ENCODE data around the gene FBXO9.

DNA sequence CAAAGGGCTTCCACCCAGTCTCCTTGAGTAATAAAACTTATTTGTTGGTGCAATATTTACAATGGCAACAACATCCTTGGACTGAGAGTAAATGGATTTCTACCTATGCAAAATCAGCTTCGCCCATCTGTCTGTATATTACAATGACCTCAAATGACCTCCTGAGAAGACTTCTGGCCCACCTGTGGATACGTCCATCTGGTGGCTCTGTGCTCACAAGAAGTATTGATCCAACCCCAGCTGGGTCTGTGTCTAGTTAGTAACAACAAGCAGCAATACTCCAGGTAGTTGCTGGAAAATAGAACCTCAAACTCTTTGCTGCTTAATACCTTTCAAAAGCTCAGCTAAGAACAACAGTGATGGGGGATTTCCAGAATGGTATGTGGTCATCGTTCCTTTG lies 35.4 kb upstream of the FBXO9 start:
- TF ChIP-seq, protein P1, sequence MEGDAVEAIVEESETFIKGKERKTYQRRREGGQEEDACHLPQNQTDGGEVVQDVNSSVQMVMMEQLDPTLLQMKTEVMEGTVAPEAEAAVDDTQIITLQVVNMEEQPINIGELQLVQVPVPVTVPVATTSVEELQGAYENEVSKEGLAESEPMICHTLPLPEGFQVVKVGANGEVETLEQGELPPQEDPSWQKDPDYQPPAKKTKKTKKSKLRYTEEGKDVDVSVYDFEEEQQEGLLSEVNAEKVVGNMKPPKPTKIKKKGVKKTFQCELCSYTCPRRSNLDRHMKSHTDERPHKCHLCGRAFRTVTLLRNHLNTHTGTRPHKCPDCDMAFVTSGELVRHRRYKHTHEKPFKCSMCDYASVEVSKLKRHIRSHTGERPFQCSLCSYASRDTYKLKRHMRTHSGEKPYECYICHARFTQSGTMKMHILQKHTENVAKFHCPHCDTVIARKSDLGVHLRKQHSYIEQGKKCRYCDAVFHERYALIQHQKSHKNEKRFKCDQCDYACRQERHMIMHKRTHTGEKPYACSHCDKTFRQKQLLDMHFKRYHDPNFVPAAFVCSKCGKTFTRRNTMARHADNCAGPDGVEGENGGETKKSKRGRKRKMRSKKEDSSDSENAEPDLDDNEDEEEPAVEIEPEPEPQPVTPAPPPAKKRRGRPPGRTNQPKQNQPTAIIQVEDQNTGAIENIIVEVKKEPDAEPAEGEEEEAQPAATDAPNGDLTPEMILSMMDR (IDR thresholded peaks at IDR 0.05; ENCODE audit: low read depth, low read length, missing input control): no peak
- TF ChIP-seq YY1 (IDR thresholded peaks at IDR 0.05) (no peak), REST (IDR thresholded peaks at IDR 0.05) (no peak), RAD21 (IDR thresholded peaks at IDR 0.05) (no peak), FOXA1 (IDR thresholded peaks at IDR 0.05) (no peak), TAF1 (conservative IDR thresholded peaks at IDR 0.05) (no peak), GABPA (IDR thresholded peaks at IDR 0.05 in 1 of 2, conservative IDR thresholded peaks at IDR 0.05 in 1 of 2) (no peak)
- TF ChIP-seq, protein P2, sequence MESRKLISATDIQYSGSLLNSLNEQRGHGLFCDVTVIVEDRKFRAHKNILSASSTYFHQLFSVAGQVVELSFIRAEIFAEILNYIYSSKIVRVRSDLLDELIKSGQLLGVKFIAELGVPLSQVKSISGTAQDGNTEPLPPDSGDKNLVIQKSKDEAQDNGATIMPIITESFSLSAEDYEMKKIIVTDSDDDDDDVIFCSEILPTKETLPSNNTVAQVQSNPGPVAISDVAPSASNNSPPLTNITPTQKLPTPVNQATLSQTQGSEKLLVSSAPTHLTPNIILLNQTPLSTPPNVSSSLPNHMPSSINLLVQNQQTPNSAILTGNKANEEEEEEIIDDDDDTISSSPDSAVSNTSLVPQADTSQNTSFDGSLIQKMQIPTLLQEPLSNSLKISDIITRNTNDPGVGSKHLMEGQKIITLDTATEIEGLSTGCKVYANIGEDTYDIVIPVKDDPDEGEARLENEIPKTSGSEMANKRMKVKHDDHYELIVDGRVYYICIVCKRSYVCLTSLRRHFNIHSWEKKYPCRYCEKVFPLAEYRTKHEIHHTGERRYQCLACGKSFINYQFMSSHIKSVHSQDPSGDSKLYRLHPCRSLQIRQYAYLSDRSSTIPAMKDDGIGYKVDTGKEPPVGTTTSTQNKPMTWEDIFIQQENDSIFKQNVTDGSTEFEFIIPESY (IDR thresholded peaks at IDR 0.05): no peak
- TF ChIP-seq, protein P3, sequence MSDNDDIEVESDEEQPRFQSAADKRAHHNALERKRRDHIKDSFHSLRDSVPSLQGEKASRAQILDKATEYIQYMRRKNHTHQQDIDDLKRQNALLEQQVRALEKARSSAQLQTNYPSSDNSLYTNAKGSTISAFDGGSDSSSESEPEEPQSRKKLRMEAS (IDR thresholded peaks at IDR 0.05): no peak
- TF ChIP-seq, protein P4, sequence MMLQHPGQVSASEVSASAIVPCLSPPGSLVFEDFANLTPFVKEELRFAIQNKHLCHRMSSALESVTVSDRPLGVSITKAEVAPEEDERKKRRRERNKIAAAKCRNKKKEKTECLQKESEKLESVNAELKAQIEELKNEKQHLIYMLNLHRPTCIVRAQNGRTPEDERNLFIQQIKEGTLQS (IDR thresholded peaks at IDR 0.05): no peak
